COLO668 (cell line): ENCODE data around the gene HOXA7.

ENCODE experiments used
- DNase-seq: peaks from one replicate; lab custom pipeline; 2025; ENCODE audit not compliant: unreplicated experiment; lab: John Stamatoyannopoulos, UW

Gene HOXA7

DNA sequence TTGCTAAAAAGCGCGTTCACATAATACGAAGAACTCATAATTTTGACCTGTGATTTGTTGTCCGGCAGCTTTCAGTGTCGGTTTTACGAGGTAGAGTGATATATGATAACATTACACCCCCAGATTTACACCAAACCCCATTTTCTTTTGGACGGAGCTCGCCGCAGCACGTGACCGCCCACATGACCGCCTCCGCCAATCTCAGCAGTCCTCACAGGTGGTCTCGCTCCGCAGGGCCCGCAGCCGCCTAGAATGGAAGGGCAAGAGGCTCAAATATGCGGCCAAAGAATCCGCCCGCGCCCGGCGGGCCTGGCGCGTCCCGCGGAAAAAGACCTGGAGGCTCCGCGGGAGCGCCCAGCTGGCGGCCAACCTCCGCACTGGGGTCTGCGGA is at the start of gene HOXA7:
Gene HOXA7 (minus strand): TSS at position 168 of the 391 bp plus-strand sequence. CDS start 130 bp downstream, at position 38.
- DNase-seq: no peak

DNA sequence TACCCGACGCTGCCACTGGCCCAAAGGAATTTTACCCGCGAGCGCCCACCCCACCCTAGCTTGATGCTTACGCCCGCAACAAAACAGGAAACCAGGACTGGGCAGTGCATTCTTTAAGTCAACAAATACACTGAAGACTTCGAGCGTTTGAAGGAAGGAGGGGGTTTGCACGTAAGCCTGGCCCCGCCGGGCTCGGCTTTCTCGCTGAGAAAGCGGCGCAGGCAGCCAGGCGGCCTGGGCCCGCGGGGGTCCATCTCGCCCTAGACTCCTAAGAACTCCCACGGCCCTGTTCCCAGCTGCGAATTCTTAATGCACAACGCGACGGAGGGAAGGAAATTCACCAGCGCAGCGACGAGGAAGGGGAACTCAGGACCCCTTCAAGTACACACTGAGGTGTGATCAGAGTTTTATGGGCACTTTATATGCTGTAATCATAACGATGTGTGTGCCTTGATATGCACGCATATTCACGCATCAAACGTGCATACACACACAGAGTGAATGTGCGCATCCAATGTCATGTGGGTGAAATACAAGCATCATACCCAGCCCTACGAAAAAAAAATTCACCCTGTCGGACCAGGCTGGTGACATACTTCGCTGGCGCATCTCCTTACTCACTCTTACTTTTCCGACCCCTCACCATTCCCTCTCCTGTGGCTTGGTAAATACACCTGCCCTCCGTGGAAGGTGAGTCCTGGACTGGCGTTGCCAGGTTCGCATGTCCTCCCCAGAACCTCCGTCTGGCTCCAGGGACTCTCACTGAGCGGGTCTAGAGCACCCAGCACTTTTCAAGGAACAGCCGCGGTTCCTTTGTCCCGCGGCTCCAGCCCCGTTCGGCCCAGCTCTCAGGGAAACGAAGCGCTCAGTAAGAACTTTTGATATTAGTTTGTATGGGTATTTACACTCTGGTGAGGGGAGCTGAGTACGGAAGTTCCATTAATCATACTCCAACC is 49.1 kb upstream of the HOXA7 start:
- DNase-seq: no peak

- no peak for DNase-seq
These were observed 48.4 kb upstream of the HOXA7 start for GRCh38 chr7:27204851-27205322.

DNA sequence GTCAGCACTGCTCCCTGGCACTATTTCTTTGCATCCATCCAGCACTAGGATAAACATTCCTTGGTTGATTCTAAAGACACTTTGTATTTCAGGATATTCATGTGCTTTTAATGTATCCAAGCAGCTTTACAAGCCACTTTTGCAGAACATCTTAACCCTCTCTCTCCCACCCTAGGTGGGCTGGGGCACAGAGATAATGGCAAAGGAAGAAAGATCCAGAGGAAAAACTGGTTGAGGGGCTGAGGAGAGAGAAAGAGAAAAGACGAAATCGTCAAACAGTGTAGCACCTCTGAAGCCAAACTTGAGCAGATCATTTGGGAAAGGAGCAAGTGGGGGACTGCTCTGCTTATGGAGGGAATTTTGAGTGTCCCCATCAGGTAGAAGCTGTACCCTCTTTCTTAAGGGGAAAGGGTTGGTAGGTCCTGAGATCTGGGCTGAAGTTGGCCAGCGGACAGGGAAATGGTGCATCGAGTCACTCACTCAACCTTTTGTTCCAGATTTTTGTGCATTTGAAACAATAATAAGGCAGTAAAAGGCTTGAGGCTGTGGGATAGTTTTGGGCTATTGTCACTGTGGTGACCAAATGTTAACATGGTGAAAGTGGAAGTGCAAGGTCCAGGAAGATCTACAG is 47.6 kb upstream of the HOXA7 start:
- no peak for DNase-seq

DNA sequence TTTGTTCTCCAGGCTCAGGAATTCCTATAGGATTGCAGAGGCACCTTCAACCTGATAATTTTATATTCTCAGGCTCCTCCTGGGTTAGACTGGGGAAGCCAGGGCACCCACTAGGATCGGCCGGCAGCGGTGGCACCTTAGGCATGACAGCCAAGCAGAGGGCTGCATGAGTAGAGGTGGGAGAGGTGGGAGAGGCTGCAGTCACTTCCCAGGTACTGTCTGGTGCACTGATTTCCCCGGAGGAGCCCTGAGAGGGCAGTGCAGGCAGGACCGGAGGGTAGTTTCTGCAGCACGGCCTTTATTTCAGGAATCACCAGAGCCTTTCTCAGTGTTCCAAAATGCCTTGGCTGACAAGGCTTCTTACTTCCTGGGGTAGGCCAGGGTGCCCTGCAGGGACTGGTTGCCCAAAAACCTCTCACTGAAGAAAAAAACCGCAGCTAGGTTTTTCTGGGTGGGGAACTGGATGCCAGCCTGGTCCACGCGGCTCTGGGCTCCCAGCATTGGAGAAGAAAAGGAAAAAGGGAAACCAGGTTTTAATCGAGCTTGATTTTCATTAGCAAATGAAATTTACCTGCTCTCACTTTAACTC is 47.0 kb upstream of the HOXA7 start:
- no peak for DNase-seq

DNA sequence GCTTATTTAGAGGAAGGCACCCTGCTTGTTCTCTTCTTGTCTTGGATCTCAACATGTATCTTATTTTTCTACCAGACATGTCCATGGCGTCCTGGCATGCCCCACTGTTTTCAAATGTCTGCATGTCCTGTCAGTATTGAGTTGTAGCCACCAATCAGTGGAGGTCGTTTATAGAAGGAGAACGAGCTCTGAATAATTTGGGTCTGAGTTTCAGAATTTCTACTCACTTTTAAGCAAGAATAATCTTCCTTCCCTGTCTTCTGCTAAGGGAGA is 46.3 kb upstream of the HOXA7 start:
- no peak for DNase-seq

DNA sequence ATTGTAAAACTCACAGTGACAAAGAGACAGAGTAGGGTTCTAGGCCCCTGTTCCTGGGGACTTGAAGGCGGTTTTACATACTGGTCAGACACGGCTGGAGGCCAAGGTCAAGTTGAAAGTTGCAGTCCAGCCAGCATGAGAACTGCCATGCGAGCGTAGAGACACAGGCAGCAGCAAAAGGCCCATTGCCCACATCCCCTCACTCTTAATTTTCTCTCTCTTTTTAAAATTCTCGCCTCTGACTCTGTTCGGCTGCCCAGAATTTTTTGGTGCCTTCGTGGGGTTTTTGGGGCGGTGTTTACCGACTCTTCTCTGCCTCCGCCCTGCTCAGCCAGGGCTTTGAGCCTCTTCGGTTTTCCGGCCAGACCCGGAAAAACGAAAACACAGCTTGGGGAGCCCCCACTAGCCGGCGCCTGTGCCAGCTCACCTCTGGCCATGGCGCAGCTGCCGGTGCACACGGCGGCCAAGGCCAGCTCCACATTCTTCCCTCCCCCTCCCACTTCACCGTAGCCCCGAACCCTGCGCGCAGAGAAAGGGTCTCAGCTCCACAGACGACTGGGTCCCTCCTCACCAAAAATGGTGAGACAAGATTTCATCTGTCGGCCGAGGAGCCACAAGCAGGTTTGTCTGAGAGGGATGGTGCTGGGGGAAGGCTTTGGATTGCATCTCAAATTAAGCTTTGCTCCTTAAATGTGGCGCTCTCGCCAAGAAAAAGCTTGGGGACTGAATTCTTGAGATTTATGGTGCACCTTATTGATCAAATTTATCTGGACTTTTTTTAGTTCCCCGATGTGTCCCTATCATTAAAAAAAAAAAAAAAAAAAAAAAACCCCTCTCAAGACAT is 45.8 kb upstream of the HOXA7 start:
- DNase-seq: no peak

- no peak for DNase-seq
These were observed 45.1 kb upstream of the HOXA7 start for GRCh38 chr7:27201580-27202017.

DNA sequence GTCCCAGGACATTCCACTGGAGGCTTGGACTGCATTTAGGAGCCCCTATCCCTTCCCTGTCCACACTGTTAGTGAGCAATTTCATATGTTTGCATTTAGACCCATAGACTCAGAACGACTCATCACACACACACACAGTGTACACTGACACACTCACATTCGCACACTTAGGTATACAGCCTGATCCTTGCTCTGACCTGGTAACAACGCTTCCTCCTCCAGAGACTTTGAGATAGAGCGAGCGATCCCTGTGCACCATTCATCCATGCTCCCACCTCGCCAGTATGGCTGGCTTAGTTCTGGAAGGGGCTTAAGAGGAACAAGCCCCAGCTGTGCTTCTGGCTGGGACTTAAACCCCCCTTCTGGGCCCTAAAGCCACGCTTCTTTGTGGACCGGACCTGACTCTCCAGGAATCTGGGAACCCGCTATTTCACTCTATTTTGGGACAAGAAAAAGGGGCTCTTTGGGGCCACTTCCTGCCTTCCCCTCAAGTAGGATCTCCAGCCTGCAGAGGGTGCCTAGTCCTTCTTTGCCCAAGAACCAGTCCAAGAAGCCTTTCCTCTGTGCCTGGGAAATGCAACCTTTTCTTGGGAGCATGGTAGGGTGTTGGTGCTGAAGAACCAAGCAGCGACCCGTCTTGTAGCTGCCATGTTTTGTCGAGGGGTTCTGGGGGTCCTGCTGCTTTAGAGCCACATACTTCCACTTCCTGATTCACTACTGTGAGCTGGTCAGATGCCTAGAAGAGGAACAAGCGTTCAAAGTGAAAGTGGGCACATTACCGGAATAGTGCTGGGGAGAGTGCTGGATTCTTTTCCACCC is 44.5 kb upstream of the HOXA7 start:
- no peak for DNase-seq

GRCh38 chr7:27199849-27200760 is 43.6 kb upstream of the HOXA7 start, which contains the start of gene HOXA13:
Gene HOXA13 (minus strand): TSS chr7:27200091. CDS start chr7:27200077, 14 bp downstream.
- peak; percentile 97 for DNase-seq

GRCh38 chr7:27198871-27199801 is 42.7 kb upstream of the HOXA7 start:
- DNase-seq: peak; percentile 85

DNA sequence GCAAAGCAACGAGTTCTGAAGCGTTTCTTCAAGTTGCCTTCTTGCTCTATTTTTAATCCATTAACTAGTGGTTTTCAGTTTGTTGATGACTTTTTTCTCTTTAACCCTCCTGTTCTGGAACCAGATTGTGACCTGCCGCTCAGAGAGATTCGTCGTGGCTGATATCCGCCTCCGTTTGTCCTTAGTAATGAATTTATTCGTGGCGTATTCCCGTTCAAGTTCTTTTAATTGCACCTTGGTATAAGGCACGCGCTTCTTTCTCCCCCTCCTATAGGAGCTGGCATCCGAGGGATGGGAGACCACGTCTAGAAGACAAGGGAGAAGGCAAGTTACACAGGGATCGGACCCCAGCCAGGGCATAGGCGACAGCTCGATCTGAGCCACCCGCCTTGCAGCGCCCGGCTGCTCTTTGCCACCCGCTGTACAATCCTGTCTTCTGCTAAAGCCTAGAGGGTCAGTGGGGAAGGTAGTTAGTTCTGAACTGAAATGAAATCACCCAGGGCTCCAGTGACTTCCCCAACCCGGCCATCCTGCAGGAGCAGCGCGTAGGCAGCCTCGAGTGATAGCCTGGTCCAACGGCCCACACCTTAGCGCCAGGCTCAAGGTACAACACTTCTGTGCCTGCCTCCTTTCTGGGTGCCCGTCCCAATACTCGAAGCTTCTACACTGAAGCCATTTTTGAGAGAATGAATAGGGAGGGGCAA is 41.8 kb upstream of the HOXA7 start:
- DNase-seq: no peak

- no peak for DNase-seq
These were observed 40.9 kb upstream of the HOXA7 start for GRCh38 chr7:27197137-27198042.

DNA sequence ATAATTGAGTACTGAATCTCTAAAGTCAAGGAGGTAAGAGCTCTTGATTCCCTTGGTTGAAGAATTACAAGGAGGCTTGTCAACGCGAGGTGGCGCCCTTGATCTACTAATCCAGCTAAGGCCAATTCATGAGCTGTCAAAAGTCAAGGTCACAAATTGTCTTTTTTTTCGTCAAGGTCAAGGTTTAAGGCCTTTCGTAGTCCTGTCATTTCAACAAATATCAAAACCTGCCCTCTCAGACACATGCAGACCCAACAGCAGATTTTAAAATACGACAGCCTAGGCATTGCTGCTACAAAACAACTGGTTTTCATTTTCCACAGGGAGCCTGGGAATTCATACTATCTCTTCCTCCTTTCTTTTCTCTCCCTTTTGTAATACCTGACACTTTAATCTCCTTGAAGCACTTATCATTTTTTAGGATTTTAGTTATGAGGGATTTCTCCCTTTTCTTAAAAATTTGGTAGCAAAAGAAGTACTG is 39.9 kb upstream of the HOXA7 start:
- peak; percentile 91 for DNase-seq

GRCh38 chr7:27194686-27195379 is 38.4 kb upstream of the HOXA7 start:
- no peak for DNase-seq

DNA sequence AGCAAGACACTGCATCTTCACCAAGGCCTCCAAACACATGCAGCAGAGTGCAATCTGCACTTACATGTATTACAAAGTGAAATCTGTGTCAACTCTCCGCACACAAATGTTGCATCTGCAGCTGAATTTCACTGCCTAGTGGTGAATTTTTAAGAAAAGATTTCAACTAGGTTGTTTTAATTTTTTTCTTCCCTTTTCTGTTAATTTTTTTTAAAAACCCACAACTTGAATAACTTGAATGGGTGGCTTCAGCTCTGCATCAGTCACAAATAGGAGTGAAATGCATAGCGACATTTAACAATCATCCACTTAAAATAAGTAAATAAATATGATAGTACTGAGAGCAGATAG is 37.5 kb upstream of the HOXA7 start:
- no peak for DNase-seq
